ENCODE results near the gene GLOD4.

- TF ChIP-seq CTCF (IDR thresholded peaks at IDR 0.05; ENCODE audit: borderline replicate concordance, extremely low read depth, low read length, poor library complexity, severe bottlenecking) (no peak), EZH2 (IDR thresholded peaks at IDR 0.05; ENCODE audit: borderline replicate concordance, low read depth, low read length, severe bottlenecking) (no peak)
Observed at GRCh38 chr17:802901-803881, 21.1 kb upstream of the GLOD4 start.

All from DND-41 (cell line).